GM12873 (cell line): ENCODE results near the gene PSMF1.

ENCODE experiments used
- CTCF ChIP-seq: IDR thresholded peaks from 2 replicates; pipeline ENCODE4 v1.5.1; 2012; ENCODE audit warnings: low read depth, mild to moderate bottlenecking, moderate library complexity, low read length, control low read depth; ENCODE audit not compliant: insufficient read depth; ENCODE audit errors: missing control alignments

Gene PSMF1

GRCh38 chr20:1199964-1200363 lies 81.6 kb downstream of the PSMF1 start:
- TF ChIP-seq CTCF: no peak

DNA sequence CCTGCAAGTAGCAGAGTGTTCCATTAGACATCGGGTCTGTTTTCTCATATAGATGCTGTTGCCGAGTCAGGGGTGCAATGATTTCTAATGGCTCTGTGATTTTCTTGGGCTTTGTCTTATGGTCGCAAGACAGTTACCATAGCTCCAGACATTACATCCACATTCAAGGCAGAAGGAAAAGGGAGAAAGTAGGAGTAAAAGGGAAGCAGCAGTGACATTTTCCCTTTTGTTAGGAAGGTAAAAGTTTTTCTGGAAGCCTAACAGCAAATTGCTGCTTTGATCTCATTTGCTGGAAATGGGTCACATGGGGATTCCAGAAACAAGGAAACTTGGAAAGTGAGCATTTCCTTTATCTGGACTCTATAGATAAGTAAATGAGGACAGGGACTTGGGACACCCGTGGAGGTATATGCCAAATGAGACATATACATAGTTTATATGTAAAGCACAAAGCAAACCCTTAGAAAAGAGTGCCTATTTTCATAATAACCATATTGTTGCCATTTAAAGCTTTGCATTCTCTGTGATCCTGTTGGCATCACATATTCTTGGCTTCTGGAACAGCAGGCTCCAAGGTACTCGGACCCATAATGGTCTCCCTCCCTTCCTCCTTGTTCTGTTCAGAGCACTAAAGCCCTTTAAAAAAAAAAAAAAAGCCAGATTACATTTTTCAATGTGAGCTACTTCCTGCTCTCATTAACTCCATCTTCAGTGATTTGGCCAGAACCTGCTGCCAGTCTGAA lies 84.5 kb downstream of the PSMF1 start, which contains the start of gene C20orf202:
TSS of gene C20orf202 (plus strand) at position 693 of the 743 bp plus-strand sequence. CDS start 132 bp downstream, outside the sequence.
- TF ChIP-seq CTCF: no peak

DNA sequence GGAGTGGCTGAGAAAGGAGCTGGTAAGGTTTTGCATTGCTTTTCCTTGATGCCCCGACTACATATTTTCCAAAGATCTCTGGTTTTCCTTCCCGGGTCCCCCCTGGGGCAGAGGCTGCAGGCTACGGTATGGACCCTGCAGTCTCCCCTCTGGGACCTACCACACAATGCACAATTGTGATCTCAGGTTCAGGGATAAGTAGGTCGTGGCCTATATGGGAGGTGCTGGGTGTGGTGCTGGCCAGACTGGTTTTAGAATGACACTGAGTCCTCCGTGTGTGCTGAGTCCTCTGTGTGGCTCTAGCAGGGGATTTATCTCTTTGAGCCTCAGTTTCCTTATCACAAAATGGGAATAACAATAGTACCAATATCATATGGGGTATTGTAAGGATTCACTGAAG lies 85.2 kb downstream of the PSMF1 start:
- no peak for TF ChIP-seq CTCF

DNA sequence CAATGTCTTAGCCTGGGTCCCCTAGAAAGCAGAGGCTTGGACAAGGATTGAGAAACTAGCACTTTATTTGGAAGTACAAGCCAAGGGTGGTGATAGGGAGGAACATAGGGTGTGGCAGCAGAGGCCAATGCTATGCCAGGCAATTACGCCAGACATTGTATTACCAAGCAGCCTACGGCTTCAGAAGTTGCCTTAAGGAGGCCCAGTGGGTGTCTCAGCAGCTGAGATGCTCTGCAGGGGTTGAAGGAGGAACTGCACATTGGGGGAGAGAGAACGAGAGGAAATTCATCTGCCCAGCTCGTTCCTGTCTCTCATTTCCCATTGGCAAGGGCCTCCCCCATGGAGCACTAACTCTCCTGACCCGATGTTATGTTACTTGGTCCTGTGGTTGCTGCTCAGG lies 85.7 kb downstream of the PSMF1 start:
- no peak for TF ChIP-seq CTCF

GRCh38 chr20:1204576-1204975 lies 86.2 kb downstream of the PSMF1 start:
- TF ChIP-seq CTCF: no peak

DNA sequence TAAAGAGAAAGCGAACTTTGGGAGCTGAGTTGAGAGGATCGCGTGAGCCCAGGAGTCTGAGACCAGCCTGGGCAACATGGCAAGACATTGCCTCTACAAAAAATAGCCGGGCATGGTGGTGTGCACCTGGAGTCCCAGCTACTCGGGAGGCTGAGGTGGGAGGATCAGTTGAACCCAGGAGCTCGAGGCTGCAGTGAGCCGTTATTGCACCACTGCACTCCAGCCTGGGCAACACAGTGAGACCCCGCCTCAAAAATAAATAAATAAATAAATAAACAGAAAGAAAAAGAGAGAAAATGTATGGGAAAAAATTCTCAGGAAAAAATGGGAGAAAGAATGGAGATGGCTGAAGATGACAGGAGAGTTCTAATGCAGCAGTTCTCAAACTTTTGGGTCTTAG lies 87.4 kb downstream of the PSMF1 start:
- TF ChIP-seq CTCF: no peak

DNA sequence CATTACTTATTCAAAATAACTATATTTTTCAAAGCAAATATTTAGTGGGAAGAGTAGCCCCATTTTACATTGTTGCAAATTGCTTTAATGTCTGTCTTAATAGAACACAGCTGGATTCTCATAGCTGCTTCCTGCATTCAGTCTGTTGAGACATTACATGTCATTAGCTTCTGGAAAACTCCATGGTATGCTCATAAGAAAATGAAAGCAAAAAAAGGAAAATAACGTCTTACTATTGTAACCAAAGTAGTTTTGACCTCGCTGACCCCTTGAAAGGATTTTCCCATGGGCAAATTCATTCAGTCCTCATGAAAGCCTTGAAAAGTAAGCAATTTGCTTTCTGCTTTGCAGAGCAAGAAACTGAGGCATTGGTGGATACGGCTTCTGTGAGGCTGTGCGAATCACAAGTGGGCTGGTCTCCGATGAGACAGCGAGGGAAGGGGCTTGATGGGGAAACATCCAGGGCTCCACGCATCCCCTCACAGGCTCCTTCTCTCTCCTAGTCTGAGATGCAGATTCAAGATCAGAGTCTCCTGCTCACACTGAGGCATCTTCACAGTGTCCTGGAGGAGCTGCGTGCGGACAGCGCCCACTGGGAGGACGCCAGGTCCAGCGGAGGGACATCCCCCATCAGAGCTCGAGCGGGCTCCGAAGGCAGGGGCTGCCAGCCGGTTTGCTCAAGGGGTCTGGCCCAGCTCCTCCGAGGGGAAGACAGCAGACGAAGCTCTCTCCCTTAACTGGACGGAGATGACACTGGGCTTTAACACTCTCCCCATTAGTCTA lies 88.2 kb downstream of the PSMF1 start:
- no peak for TF ChIP-seq CTCF
